ENCODE measurements around the gene TCF21.
"Not testable (repeated sequence)": the region's sequence is repeated elsewhere in the genome, so short reads cannot be mapped to it uniquely, and the experiment has no call there.

The TCF21 gene

DNA sequence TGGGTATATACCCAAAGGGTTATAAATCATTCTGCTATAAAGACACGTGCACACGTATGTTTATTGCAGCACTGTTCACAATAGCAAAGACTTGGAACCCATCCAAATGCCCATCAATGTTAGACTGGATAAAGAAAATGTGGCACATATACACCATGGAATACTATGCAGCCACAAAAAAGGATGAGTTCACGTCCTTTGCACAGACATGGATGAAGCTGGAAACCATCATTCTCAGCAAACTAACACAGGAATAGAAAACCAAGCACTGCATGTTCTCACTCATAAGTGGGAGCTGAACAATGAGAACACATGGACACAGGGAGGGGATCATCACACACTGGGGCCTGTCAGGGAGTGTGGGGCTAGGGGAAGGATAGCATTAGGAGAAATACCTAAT is 47.4 kb downstream of the TCF21 start:
- not testable (repeated sequence) for ATAC-seq

DNA sequence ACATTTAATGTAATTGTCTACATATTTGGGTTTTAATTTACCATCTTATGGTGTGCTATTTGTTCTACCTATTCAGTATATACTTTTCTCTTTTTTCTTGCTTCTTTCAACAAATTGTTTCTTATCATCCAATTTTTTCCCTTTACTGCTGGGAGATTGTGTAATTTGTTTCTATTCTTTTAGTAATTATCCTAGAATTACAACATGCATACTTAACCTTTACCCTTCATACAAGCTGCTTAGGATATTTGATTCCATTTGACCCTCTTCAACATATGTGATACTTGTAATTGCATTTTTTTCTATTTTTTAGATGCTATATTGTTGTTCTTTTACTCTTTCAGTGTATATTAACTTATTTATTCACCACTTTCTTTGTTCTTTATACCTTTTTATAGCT is 49.0 kb downstream of the TCF21 start:
- no peak for ATAC-seq

DNA sequence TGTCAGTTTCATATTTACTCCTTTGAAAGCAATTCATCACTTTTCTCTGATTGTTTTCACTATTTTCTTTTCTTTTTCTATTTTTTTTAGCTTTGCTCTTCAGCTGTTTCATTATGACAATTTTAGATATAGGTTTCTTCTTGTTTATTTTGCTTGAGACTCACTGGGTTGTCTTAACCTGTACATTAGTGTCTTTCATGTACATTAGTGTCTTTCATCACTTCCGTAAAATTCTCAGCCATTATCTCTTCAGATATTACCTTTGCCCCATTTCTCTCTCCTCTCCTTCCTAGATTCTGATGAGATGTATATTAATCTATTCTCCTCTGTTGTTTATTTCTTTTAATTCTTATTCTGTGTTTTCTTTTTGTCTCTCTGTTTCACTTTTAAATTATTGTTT is 49.6 kb downstream of the TCF21 start:
- ATAC-seq, result no peak

DNA sequence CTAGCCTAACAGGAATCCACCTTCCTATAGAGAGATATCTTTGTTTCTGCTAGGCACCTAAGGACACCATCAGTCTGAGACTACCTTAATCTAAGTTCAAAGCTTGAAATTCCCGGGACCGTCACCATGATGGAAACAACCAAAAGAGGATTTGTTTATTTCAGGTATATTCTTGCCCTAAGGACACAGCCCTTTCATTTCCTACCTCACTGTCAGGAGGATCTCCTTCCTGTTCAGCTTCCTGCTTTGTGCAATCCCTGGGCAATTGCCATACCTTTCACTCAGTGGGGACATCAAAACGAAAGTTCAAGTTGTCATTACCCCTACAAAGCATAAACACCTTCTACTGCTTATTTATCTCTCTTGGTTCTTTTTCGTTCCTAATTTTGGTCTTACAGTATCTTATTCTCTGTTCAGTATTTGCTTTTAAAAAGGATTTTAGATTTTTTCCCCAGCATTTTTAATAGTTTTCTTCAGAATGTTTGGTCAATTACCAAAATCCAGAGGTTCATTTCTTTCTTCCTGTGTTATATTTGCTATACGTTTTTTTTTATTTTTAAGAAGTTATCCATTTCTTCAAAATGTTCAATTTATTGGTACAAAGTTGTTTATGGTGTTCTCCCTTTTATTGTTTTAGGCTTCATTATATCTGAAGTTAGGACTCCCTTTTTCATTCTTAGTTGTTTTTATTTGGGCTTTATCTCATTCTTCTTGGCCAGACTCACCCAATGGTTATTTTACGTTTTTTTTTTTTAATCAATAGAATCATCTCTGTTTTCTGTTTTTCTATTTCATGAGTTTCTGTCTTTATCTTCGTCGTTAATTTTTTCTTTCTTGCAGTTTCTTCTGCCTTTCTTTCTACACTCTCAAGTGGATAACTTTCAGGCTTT is 51.1 kb downstream of the TCF21 start:
- ATAC-seq, result no peak

Measured in activated CD4-positive, CD25-positive, alpha-beta regulatory T cell treated with anti-CD3 and anti-CD28 coated beads, Interleukin-2, amount 50 U/mL, for 24 hours (primary cell).